H1 (cell line): Measurements from ENCODE around the gene SEL1L3. TPM values are rescaled to one million over a fixed set of nuclear protein-coding genes. Genes with fewer than 3 reads are reported as not detected.

Experiments used
- CTCF ChIA-PET: fragments of 300-600 bp; sonication (Branson Sonifier 250); formaldehyde crosslinking; loops from one replicate; lab custom pipeline; 2021; ENCODE audit not compliant: partially characterized antibody; lab: Charles Lee
- POLR2A ChIA-PET: fragments of 300-600 bp; sonication (Branson Sonifier 250); formaldehyde crosslinking; loops from one replicate; lab custom pipeline; 2021; ENCODE audit warnings: inconsistent platforms; ENCODE audit not compliant: partially characterized antibody; lab: Charles Lee
- DNase-seq, 2 experiments: peaks; one replicate each; pipeline versions ENCODE4 v3.0.0 to v3.0.0-alpha.2; 2010 to 2022; ENCODE audit warnings: low spot score in 2 of 2, low read depth in 1 of 2, mixed read lengths in 1 of 2
- FAIRE-seq: peaks from 2 replicates; lab custom pipeline; 2011; peaks lifted over from hg19 to GRCh38; lab: Jason Lieb, UNC
- H2AFZ ChIP-seq: 2 replicates; pipeline ENCODE4 v1.8.1; 2012; ENCODE audit warnings: low read length, inconsistent platforms
- H2AK5ac ChIP-seq: 2 replicates; pipeline ENCODE4 v1.6.1; 2013; ENCODE audit warnings: low read depth, low read length
- H2BK120ac ChIP-seq: replicated peaks from 2 replicates; pipeline ENCODE3; 2013; ENCODE audit warnings: low read depth, low read length, inconsistent platforms
- H2BK12ac ChIP-seq: 2 replicates; pipeline ENCODE4 v1.6.1; 2013; ENCODE audit warnings: low read depth, low read length
- H2BK15ac ChIP-seq: 2 replicates; pipeline ENCODE4 v1.6.1; 2013; ENCODE audit warnings: low read length
- H2BK20ac ChIP-seq: 2 replicates; pipeline ENCODE4 v1.6.1; 2013; ENCODE audit warnings: low read length
- H2BK5ac ChIP-seq: 2 replicates; pipeline ENCODE4 v1.6.1; 2013; ENCODE audit warnings: low read depth, low read length
- H3K14ac ChIP-seq: 2 replicates; pipeline ENCODE4 v1.6.1; 2013; ENCODE audit warnings: inconsistent platforms; ENCODE audit not compliant: insufficient read length
- H3K18ac ChIP-seq: 2 replicates; pipeline ENCODE4 v1.6.1; 2013; ENCODE audit warnings: low read length; ENCODE audit errors: extremely low read depth
- H3K23ac ChIP-seq: 2 replicates; pipeline ENCODE4 v1.6.1; 2013; ENCODE audit warnings: inconsistent platforms; ENCODE audit not compliant: insufficient read length
- H3K23me2 ChIP-seq: 2 replicates; pipeline ENCODE4 v1.6.1; 2013; ENCODE audit warnings: low read depth, low read length
- H3K27ac ChIP-seq: 2 replicates; pipeline ENCODE4 v1.6.1; 2011; ENCODE audit warnings: low read depth, low read length, inconsistent platforms
- H3K27me3 ChIP-seq, 4 experiments: replicated peaks in 1 of 4; 1 replicate in 1 of 4; 2 replicates in 3 of 4; pipeline versions ENCODE4 v1.6.1 to v1.8.1; 2011 to 2013; ENCODE audit warnings: low read length in 3 of 4, mild to moderate bottlenecking in 3 of 4, inconsistent platforms in 2 of 4, mixed read lengths in 2 of 4, moderate library complexity in 1 of 4; ENCODE audit not compliant: control insufficient read depth in 3 of 4, insufficient read depth in 3 of 4; ENCODE audit errors: extremely low read depth in 1 of 4
- H3K36me3 ChIP-seq, 4 experiments: 2 replicates each; pipeline versions ENCODE4 v1.6.1 to v1.8.1; 2011 to 2013; ENCODE audit warnings: mild to moderate bottlenecking in 4 of 4, low read length in 3 of 4, moderate library complexity in 2 of 4, control low read depth in 1 of 4, inconsistent platforms in 1 of 4; ENCODE audit not compliant: insufficient read depth in 4 of 4, control insufficient read depth in 2 of 4
- H3K4ac ChIP-seq: replicated peaks from 2 replicates; pipeline ENCODE3; 2013; ENCODE audit warnings: low read length, low read depth, mixed read lengths, inconsistent platforms; ENCODE audit not compliant: insufficient read length
- H3K4me1 ChIP-seq, 4 experiments: replicated peaks in 1 of 4; 1 replicate in 1 of 4; 2 replicates in 3 of 4; pipeline versions ENCODE4 v1.6.1 to v1.8.1; 2011 to 2013; ENCODE audit warnings: low read length in 3 of 4, inconsistent platforms in 2 of 4, mixed read lengths in 1 of 4; ENCODE audit not compliant: insufficient read depth in 4 of 4, control insufficient read depth in 3 of 4
- H3K4me2 ChIP-seq, 2 experiments: 2 replicates each; pipeline versions ENCODE4 v1.6.1 to v1.8.1; 2011 to 2013; ENCODE audit warnings: low read depth in 2 of 2, low read length in 2 of 2, control low read depth in 1 of 2, inconsistent platforms in 1 of 2, mild to moderate bottlenecking in 1 of 2; ENCODE audit not compliant: insufficient read depth in 1 of 2
- H3K4me3 ChIP-seq, 4 experiments: fragments of 200-600, 300-600 bp in 1 of 4; sonication (generic), shearing (Covaris generic), sonication (Bioruptor Twin) in 1 of 4; 2 replicates each; pipeline versions ENCODE4 v1.5.1 to v1.8.1; 2011 to 2016; ENCODE audit warnings: low read length in 4 of 4, low read depth in 3 of 4, control low read depth in 2 of 4, inconsistent platforms in 2 of 4, mild to moderate bottlenecking in 2 of 4, mixed read lengths in 1 of 4, moderate library complexity in 1 of 4; ENCODE audit not compliant: insufficient read depth in 2 of 4; ENCODE audit errors: extremely low read depth in 1 of 4
- H3K56ac ChIP-seq: replicated peaks from 2 replicates; pipeline ENCODE3; 2013; ENCODE audit warnings: low read depth, mild to moderate bottlenecking, mixed read lengths, low read length, inconsistent platforms; ENCODE audit not compliant: insufficient read length
- H3K79me1 ChIP-seq: 2 replicates; pipeline ENCODE4 v1.6.1; 2013; ENCODE audit warnings: low read depth, low read length, control low read depth
- H3K79me2 ChIP-seq, 2 experiments: 2 replicates each; pipeline versions ENCODE4 v1.6.1 to v1.8.1; 2012 to 2013; ENCODE audit warnings: low read length in 2 of 2, mild to moderate bottlenecking in 2 of 2, inconsistent platforms in 1 of 2; ENCODE audit not compliant: insufficient read depth in 2 of 2, control insufficient read depth in 1 of 2
- H3K9ac ChIP-seq, 4 experiments: replicated peaks in 1 of 4; 1 replicate in 1 of 4; 2 replicates in 3 of 4; pipeline versions ENCODE4 v1.6.1 to v1.8.1; 2011 to 2013; ENCODE audit warnings: low read depth in 3 of 4, low read length in 3 of 4, control low read depth in 2 of 4, mild to moderate bottlenecking in 2 of 4, moderate library complexity in 2 of 4, inconsistent platforms in 1 of 4; ENCODE audit errors: extremely low read depth in 1 of 4
- H3K9me3 ChIP-seq, 2 experiments: 2 replicates each; pipeline versions ENCODE4 v1.6.1 to v1.8.1; 2012 to 2013; ENCODE audit warnings: mild to moderate bottlenecking in 2 of 2, moderate library complexity in 2 of 2, control low read depth in 1 of 2, inconsistent platforms in 1 of 2, low read depth in 1 of 2, low read length in 1 of 2, mixed read lengths in 1 of 2; ENCODE audit not compliant: insufficient read depth in 2 of 2
- H4K20me1 ChIP-seq, 2 experiments: replicated peaks in 1 of 2; 2 replicates each; pipeline versions ENCODE3 to v1.8.1; 2011 to 2013; ENCODE audit warnings: inconsistent platforms in 2 of 2, low read length in 2 of 2, mild to moderate bottlenecking in 1 of 2; ENCODE audit not compliant: insufficient read depth in 2 of 2, control insufficient read depth in 1 of 2
- H4K5ac ChIP-seq: 2 replicates; pipeline ENCODE4 v1.6.1; 2013; ENCODE audit warnings: low read length, low read depth, mixed read lengths, inconsistent platforms; ENCODE audit not compliant: insufficient read length
- H4K8ac ChIP-seq: 2 replicates; pipeline ENCODE4 v1.8.0; 2013; ENCODE audit warnings: mild to moderate bottlenecking, moderate library complexity, low read length, inconsistent platforms; ENCODE audit not compliant: insufficient read depth; ENCODE audit errors: extremely low read depth
- H4K91ac ChIP-seq: replicated peaks from 2 replicates; pipeline ENCODE3; 2013; ENCODE audit warnings: low read length, mixed read lengths, inconsistent platforms; ENCODE audit not compliant: insufficient read length
- CBX8 ChIP-seq: fragments of 300-800, 300-1000 bp; sonication (generic); IDR thresholded peaks from 2 replicates; pipeline ENCODE4 v1.7.1; 2016; ENCODE audit warnings: low read depth, low read length, borderline replicate concordance
- CTCF ChIP-seq, 3 experiments: IDR thresholded peaks; 1 replicate in 2 of 3; 2 replicates in 1 of 3; pipeline versions ENCODE4 v1.5.1 to v1.6.1; 2011; ENCODE audit warnings: low read length in 3 of 3, mild to moderate bottlenecking in 3 of 3, inconsistent platforms in 2 of 3, low read depth in 1 of 3, moderate library complexity in 1 of 3; ENCODE audit not compliant: insufficient read depth in 1 of 3; ENCODE audit errors: control extremely low read depth in 1 of 3
- HDAC6 ChIP-seq: IDR thresholded peaks from one replicate; pipeline ENCODE4 v1.7.1; 2012; ENCODE audit warnings: low read depth, mild to moderate bottlenecking, inconsistent platforms, low read length, moderate library complexity
- RAD21 ChIP-seq, 2 experiments: IDR thresholded peaks in 1 of 2; conservative IDR thresholded peaks in 1 of 2; 2 replicates each; pipeline ENCODE4 v1.6.1; 2011; ENCODE audit warnings: low read depth in 2 of 2, low read length in 2 of 2, improper control_type of control experiment in 1 of 2, inconsistent platforms in 1 of 2, mild to moderate bottlenecking in 1 of 2, moderate library complexity in 1 of 2
- YY1 ChIP-seq: IDR thresholded peaks from 2 replicates; pipeline ENCODE4 v1.6.1; 2011; ENCODE audit warnings: low read depth, mild to moderate bottlenecking, low read length
- WGBS, 2 experiments: shearing (Covaris generic) in 1 of 2; methylation state at CpG; one replicate each; pipeline versions ENCODE4 v1.1.6 to v1.1.7; 2013 to 2015; ENCODE audit warnings: low lambda C conversion rate in 2 of 2, mixed read lengths in 2 of 2, inconsistent platforms in 1 of 2, low coverage in 1 of 2, missing lambda C conversion rate in 1 of 2; ENCODE audit not compliant: insufficient replicate concordance in 2 of 2, insufficient coverage in 1 of 2, insufficient read length in 1 of 2; ENCODE audit errors: extremely low coverage in 1 of 2, missing lambda C conversion rate in 1 of 2; 5-methylcytosine and 5-hydroxymethylcytosine counted together
- polyA plus RNA-seq, 7 experiments: library from polyadenylated mRNA; depleted of rRNA in 3 of 7; stranded (reverse) in 5 of 7; unstranded in 2 of 7; fragments of >200 nt in 5 of 7; fragments of 200-250 nt in 2 of 7; gene quantifications; 1 replicate in 5 of 7; 2 replicates in 1 of 7; 4 replicates in 1 of 7; pipeline versions ENCODE4 v1.2.1 to v1.2.3, GENCODE V29; 2011 to 2013; ENCODE audit warnings: missing spikeins in 2 of 7, mixed read lengths in 2 of 7
- total RNA-seq: library from RNA; stranded (reverse); fragmentation: NEBNext Ultra II Directional; extraction: Animal tissue kit (Norgen Biotek cat#: 25700); gene quantifications from 2 replicates; pipeline ENCODE4 v1.2.1, GENCODE V29; 2021
- TF ChIP-seq, protein P1 (sequence below): IDR thresholded peaks from 2 replicates; pipeline ENCODE4 v1.6.1; 2012; ENCODE audit warnings: inconsistent platforms

SEL1L3 gene
- total and polyA plus RNA-seq, 2 of the 8 experiments (the other 6 are each of a cell fraction or from before 2014, with no cell fraction given) = 18.2 to 54.0 TPM

DNA sequence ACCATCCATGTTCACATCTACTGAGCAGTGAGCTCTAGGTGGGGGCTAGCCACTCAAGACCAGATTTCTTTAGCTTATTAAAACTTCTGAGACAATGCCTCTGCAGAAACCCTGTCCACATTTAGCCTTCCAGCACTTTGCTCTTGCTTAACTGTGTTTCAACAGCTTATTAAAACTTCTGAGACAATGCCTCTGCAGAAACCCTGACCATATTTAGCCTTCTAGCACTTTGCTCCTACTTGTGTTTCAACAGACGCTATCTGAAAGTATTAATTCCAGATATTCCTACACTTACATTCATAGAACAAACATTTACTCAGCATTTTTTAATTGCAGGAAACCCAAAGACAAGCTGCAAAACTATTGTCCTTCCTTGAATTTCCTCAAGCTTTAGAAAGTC, 91.9 kb downstream of the SEL1L3 start:
- Histone ChIP-seq H3K18ac (no peak overlapping the region), H3K56ac (no peak overlapping the region), H4K5ac (no peak overlapping the region), H4K8ac (no peak overlapping the region), H2BK120ac (no peak overlapping the region), H2BK15ac (no peak overlapping the region), H2AK5ac (no peak overlapping the region), H3K9ac (no peak overlapping the region), H3K23me2 (no peaks in the 10 kb centered on the region), H3K79me2 (no peaks in the 10 kb centered on the region), H3K4me1 (peaks cover 0 to 4% (median 0%) of the 10 kb centered on the region in 4 experiments; a peak in 1 of 7 replicates), H4K91ac (no peak overlapping the region), H3K27ac (no peak overlapping the region), H2BK20ac (no peak overlapping the region), H3K4ac (no peak overlapping the region), H3K4me2 (no peak overlapping the region), H2AFZ (no peak overlapping the region), H3K79me1 (no peaks in the 10 kb centered on the region), H3K9me3 (no peaks in the 10 kb centered on the region), H3K36me3 (peaks cover 4 to 14% (median 5%) of the 10 kb centered on the region in 4 experiments; a peak in 5 of 8 replicates), H2BK5ac (no peak overlapping the region), H3K27me3 (no peaks in the 10 kb centered on the region), H3K14ac (no peak overlapping the region), H2BK12ac (no peak overlapping the region), H4K20me1 (no peaks in the 10 kb centered on the region), H3K4me3 (no peak overlapping the region), H3K23ac (no peak overlapping the region)
- ChIA-PET POLR2A (no interaction called here), CTCF (interaction anchor here (0.6 to 13.1 kb wide), 9 partner anchors 11 to 336 kb away, joined by 3 to 248 read pairs (median 3); partner anchors contain the start of gene SLC34A2)
- no peak for TF ChIP-seq HDAC6
- no peak for TF ChIP-seq RAD21 (IDR thresholded peaks at IDR 0.05 in 1 of 2, conservative IDR thresholded peaks at IDR 0.05 in 1 of 2; ENCODE audit: low read depth in 2 of 2, low read length in 2 of 2)
- no peak for TF ChIP-seq CBX8
- TF ChIP-seq, protein P1, sequence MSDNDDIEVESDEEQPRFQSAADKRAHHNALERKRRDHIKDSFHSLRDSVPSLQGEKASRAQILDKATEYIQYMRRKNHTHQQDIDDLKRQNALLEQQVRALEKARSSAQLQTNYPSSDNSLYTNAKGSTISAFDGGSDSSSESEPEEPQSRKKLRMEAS = no peak
- no peak for TF ChIP-seq CTCF (IDR thresholded peaks at IDR 0.05; ENCODE audit: control extremely low read depth in 1 of 3, insufficient read depth in 1 of 3, low read depth in 1 of 3, low read length in 3 of 3)
- TF ChIP-seq YY1 = no peak
- DNase-seq = no peak
- 87% methylated on average over 1 of the region's 1 CpG; no CpG with 5 or more reads in 1 of the 2 experiments for WGBS, 2 experiments
- no peak for FAIRE-seq
